ENCODE measurements around the gene SLC25A24.

The SLC25A24 gene

GRCh38 chr1:108085628-108086027 lies 114.5 kb downstream of the SLC25A24 start:
- DNase-seq, result no peak

GRCh38 chr1:108084866-108085477 lies 115.2 kb downstream of the SLC25A24 start:
- no peak for DNase-seq
